GM18520 (cell line): ENCODE results near the gene CACNA1C.

Experiments used
- ATAC-seq: cut with Tn5 transposase; IDR thresholded peaks from one replicate; pipeline ENCODE4 v1.9.1; 2021; ENCODE audit not compliant: unreplicated experiment

CACNA1C gene

GRCh38 chr12:2606186-2606910 lies 553.6 kb downstream of the CACNA1C start:
- ATAC-seq = no peak

- no peak for ATAC-seq
Measured at GRCh38 chr12:2607881-2608607, 555.3 kb downstream of the CACNA1C start.

- no peak for ATAC-seq
Measured at GRCh38 chr12:2608608-2608945, 555.8 kb downstream of the CACNA1C start.

- no peak for ATAC-seq
Measured at GRCh38 chr12:2609020-2609419, 556.2 kb downstream of the CACNA1C start.

- ATAC-seq = no peak
Measured at GRCh38 chr12:2610358-2610757, 557.6 kb downstream of the CACNA1C start.

GRCh38 chr12:2613326-2614073 lies 560.7 kb downstream of the CACNA1C start:
- peak; percentile 79 for ATAC-seq

- ATAC-seq = no peak
Measured at GRCh38 chr12:2614341-2614740, 561.6 kb downstream of the CACNA1C start.

- no peak for ATAC-seq
Measured at GRCh38 chr12:2615665-2616402, 563.0 kb downstream of the CACNA1C start.

GRCh38 chr12:2616763-2617162 lies 564.0 kb downstream of the CACNA1C start:
- no peak for ATAC-seq

- ATAC-seq = no peak
Measured at GRCh38 chr12:2617365-2617764, 564.6 kb downstream of the CACNA1C start.

- no peak for ATAC-seq
Measured at GRCh38 chr12:2618291-2618995, 565.7 kb downstream of the CACNA1C start.

GRCh38 chr12:2619136-2619535 lies 566.3 kb downstream of the CACNA1C start:
- ATAC-seq = no peak

- ATAC-seq = no peak
Measured at GRCh38 chr12:2622460-2622859, 569.7 kb downstream of the CACNA1C start.

GRCh38 chr12:2623472-2623871 lies 570.7 kb downstream of the CACNA1C start:
- no peak for ATAC-seq

GRCh38 chr12:2624543-2625288 lies 571.9 kb downstream of the CACNA1C start:
- ATAC-seq = no peak

- no peak for ATAC-seq
Measured at GRCh38 chr12:2625289-2625612, 572.5 kb downstream of the CACNA1C start.

- ATAC-seq = no peak
Measured at GRCh38 chr12:2627076-2627834, 574.5 kb downstream of the CACNA1C start.

- ATAC-seq = no peak
Measured at GRCh38 chr12:2627835-2628191, 575.0 kb downstream of the CACNA1C start.

- ATAC-seq = no peak
Measured at GRCh38 chr12:2628401-2628800, 575.6 kb downstream of the CACNA1C start.
